Memory B cell (primary cell): ENCODE data around the gene TCL1B.

Source experiments
- ATAC-seq: fragments of 150-1000 bp; cut with Tn5 transposase; 2 replicates; pipeline ENCODE4 v1.10.0; 2021; ENCODE audit warnings: low read depth, mild to moderate bottlenecking, moderate library complexity
- DNase-seq, 2 donors: peaks; one replicate each; pipeline ENCODE4 v3.0.0; 2022; ENCODE audit warnings: low spot score in 2 of 2
- H3K27ac Mint-ChIP-seq: one replicate; pipeline ENCODE4 v1.8.0; 2022; ENCODE audit warnings: mild to moderate bottlenecking, moderate library complexity, mixed read lengths
- H3K27me3 Mint-ChIP-seq: one replicate; pipeline ENCODE4 v1.8.0; 2022; ENCODE audit warnings: mixed read lengths
- H3K36me3 Mint-ChIP-seq: one replicate; pipeline ENCODE4 v1.8.0; 2022; ENCODE audit warnings: mild to moderate bottlenecking, mixed read lengths
- H3K4me1 Mint-ChIP-seq: one replicate; pipeline ENCODE4 v1.8.0; 2022; ENCODE audit warnings: mixed read lengths
- H3K4me3 Mint-ChIP-seq: one replicate; pipeline ENCODE4 v1.8.0; 2022; ENCODE audit warnings: mild to moderate bottlenecking, moderate library complexity, mixed read lengths
- H3K9me3 Mint-ChIP-seq: one replicate; pipeline ENCODE4 v1.8.0; 2022; ENCODE audit warnings: mixed read lengths

TCL1B gene

GRCh38 chr14:95679998-95680735 lies 6.1 kb upstream of the TCL1B start:
- Mint-ChIP-seq H3K27me3 (peaks cover 11% of the 10 kb centered on the region), H3K36me3 (no peaks in the 10 kb centered on the region), H3K4me3 (no peak overlapping the region), H3K4me1 (no peaks in the 10 kb centered on the region), H3K9me3 (no peaks in the 10 kb centered on the region), H3K27ac (no peak overlapping the region)
- peak; percentile 37 for ATAC-seq
- DNase-seq, result no peak

- no peaks in the 10 kb centered on the region for H3K36me3 Mint-ChIP-seq
- H3K27me3 Mint-ChIP-seq, result peaks cover 12% of the 10 kb centered on the region
- DNase-seq (no peak), ATAC-seq (no peak)
- no peaks in the 10 kb centered on the region for H3K9me3 Mint-ChIP-seq
- no peaks in the 10 kb centered on the region for H3K4me1 Mint-ChIP-seq
- H3K4me3 Mint-ChIP-seq, result no peak overlapping the region
- H3K27ac Mint-ChIP-seq, result no peak overlapping the region
Observed at GRCh38 chr14:95681153-95681552, 5.1 kb upstream of the TCL1B start.

- Mint-ChIP-seq H3K4me3 (no peak overlapping the region), H3K27me3 (peaks cover 10% of the 10 kb centered on the region), H3K27ac (no peak overlapping the region), H3K9me3 (no peaks in the 10 kb centered on the region), H3K36me3 (no peaks in the 10 kb centered on the region), H3K4me1 (no peaks in the 10 kb centered on the region)
- peak; percentile 26 for ATAC-seq
- peak; percentile 23 to 29 for DNase-seq
Observed at GRCh38 chr14:95683793-95684192, 2.4 kb upstream of the TCL1B start.

GRCh38 chr14:95686935-95687334 lies 709 bp downstream of the TCL1B start:
- Mint-ChIP-seq H3K9me3 (no peaks in the 10 kb centered on the region), H3K27me3 (peaks cover 8% of the 10 kb centered on the region), H3K27ac (no peak overlapping the region), H3K4me3 (no peak overlapping the region), H3K4me1 (no peaks in the 10 kb centered on the region), H3K36me3 (no peaks in the 10 kb centered on the region)
- ATAC-seq, result no peak
- no peak for DNase-seq

- H3K4me1 Mint-ChIP-seq, result no peaks in the 10 kb centered on the region
- no peak overlapping the region for H3K4me3 Mint-ChIP-seq
Observed at GRCh38 chr14:95689441-95689840, 3.2 kb downstream of the TCL1B start.

GRCh38 chr14:95690815-95691214 lies 4.6 kb downstream of the TCL1B start:
- H3K27ac Mint-ChIP-seq, result no peak overlapping the region
- no peaks in the 10 kb centered on the region for H3K9me3 Mint-ChIP-seq
- no peak overlapping the region for H3K4me3 Mint-ChIP-seq
- no peak for ATAC-seq
- no peaks in the 10 kb centered on the region for H3K4me1 Mint-ChIP-seq
- H3K27me3 Mint-ChIP-seq, result peaks cover 18% of the 10 kb centered on the region
- no peak for DNase-seq
- H3K36me3 Mint-ChIP-seq, result no peaks in the 10 kb centered on the region

More at GRCh38 chr14:95689441-95689840, 3.2 kb downstream of the TCL1B start:
- no peaks in the 10 kb centered on the region for H3K36me3 Mint-ChIP-seq
- peaks cover 20% of the 10 kb centered on the region for H3K27me3 Mint-ChIP-seq
- DNase-seq (no peak), ATAC-seq (no peak)
- H3K27ac Mint-ChIP-seq, result no peak overlapping the region
- no peaks in the 10 kb centered on the region for H3K9me3 Mint-ChIP-seq

- no peak overlapping the region for H3K4me3 Mint-ChIP-seq
- peaks cover 20% of the 10 kb centered on the region for H3K27me3 Mint-ChIP-seq
- ATAC-seq (no peak), DNase-seq (no peak)
- peaks cover 5% of the 10 kb centered on the region for H3K4me1 Mint-ChIP-seq
- no peaks in the 10 kb centered on the region for H3K36me3 Mint-ChIP-seq
- H3K9me3 Mint-ChIP-seq, result no peaks in the 10 kb centered on the region
- no peak overlapping the region for H3K27ac Mint-ChIP-seq
Observed at GRCh38 chr14:95691591-95691990, 5.4 kb downstream of the TCL1B start.

- DNase-seq, result no peak
- Mint-ChIP-seq H3K36me3 (no peaks in the 10 kb centered on the region), H3K9me3 (no peaks in the 10 kb centered on the region), H3K4me3 (no peak overlapping the region), H3K4me1 (peaks cover 6% of the 10 kb centered on the region), H3K27me3 (peaks cover 21% of the 10 kb centered on the region), H3K27ac (no peak overlapping the region)
- ATAC-seq, result no peak
Observed at GRCh38 chr14:95692109-95692508, 5.9 kb downstream of the TCL1B start.

- H3K4me1 Mint-ChIP-seq, result peaks cover 15% of the 10 kb centered on the region
Observed at GRCh38 chr14:95695051-95695450, 8.8 kb downstream of the TCL1B start.

GRCh38 chr14:95695913-95696312 lies 9.7 kb downstream of the TCL1B start:
- Mint-ChIP-seq H3K27me3 (peaks cover 23% of the 10 kb centered on the region), H3K9me3 (no peaks in the 10 kb centered on the region), H3K4me1 (peaks cover 15% of the 10 kb centered on the region), H3K36me3 (no peaks in the 10 kb centered on the region), H3K4me3 (no peak overlapping the region), H3K27ac (no peak overlapping the region)
- ATAC-seq (peak; percentile 17), DNase-seq (no peak)

More at GRCh38 chr14:95695051-95695450, 8.8 kb downstream of the TCL1B start:
- Mint-ChIP-seq H3K36me3 (no peaks in the 10 kb centered on the region), H3K27ac (no peak overlapping the region), H3K4me3 (no peak overlapping the region), H3K9me3 (no peaks in the 10 kb centered on the region), H3K27me3 (peaks cover 21% of the 10 kb centered on the region)
- DNase-seq, result no peak
- ATAC-seq, result no peak

- Mint-ChIP-seq H3K4me1 (peaks cover 15% of the 10 kb centered on the region), H3K9me3 (no peaks in the 10 kb centered on the region), H3K36me3 (no peaks in the 10 kb centered on the region), H3K4me3 (no peak overlapping the region), H3K27ac (no peak overlapping the region), H3K27me3 (peaks cover 23% of the 10 kb centered on the region)
- DNase-seq, result no peak
- ATAC-seq, result no peak
Observed at GRCh38 chr14:95696741-95697140, 10.5 kb downstream of the TCL1B start.

GRCh38 chr14:95697764-95698163 lies 11.5 kb downstream of the TCL1B start:
- DNase-seq, result no peak
- Mint-ChIP-seq H3K27ac (no peak overlapping the region), H3K4me3 (no peak overlapping the region), H3K9me3 (no peaks in the 10 kb centered on the region), H3K27me3 (peaks cover 20% of the 10 kb centered on the region), H3K4me1 (peaks cover 15% of the 10 kb centered on the region), H3K36me3 (no peaks in the 10 kb centered on the region)
- ATAC-seq, result peak; percentile 75

- Mint-ChIP-seq H3K36me3 (no peaks in the 10 kb centered on the region), H3K4me1 (peaks cover 15% of the 10 kb centered on the region), H3K4me3 (no peak overlapping the region), H3K9me3 (no peaks in the 10 kb centered on the region), H3K27me3 (peaks cover 18% of the 10 kb centered on the region), H3K27ac (no peak overlapping the region)
- DNase-seq (no peak), ATAC-seq (no peak)
Observed at GRCh38 chr14:95698287-95698686, 12.1 kb downstream of the TCL1B start.

- peaks cover 15% of the 10 kb centered on the region for H3K4me1 Mint-ChIP-seq
- H3K9me3 Mint-ChIP-seq, result no peaks in the 10 kb centered on the region
- H3K4me3 Mint-ChIP-seq, result no peak overlapping the region
- no peak for ATAC-seq
- no peak for DNase-seq
- peaks cover 15% of the 10 kb centered on the region for H3K27me3 Mint-ChIP-seq
- no peaks in the 10 kb centered on the region for H3K36me3 Mint-ChIP-seq
- peak overlapping the region; percentile 9 for H3K27ac Mint-ChIP-seq
Observed at GRCh38 chr14:95699412-95699811, 13.2 kb downstream of the TCL1B start.
